Stomach (tissue), 9 donors: Measurements from ENCODE around the gene GSDME. TPM values are rescaled to one million over a fixed set of nuclear protein-coding genes. Genes with fewer than 3 reads are reported as not detected.

Source experiments
- DNase-seq, 2 donors: peaks; one replicate each; pipeline versions ENCODE4 v3.0.0 to v3.0.0-alpha.2; 2013 to 2019
- H3K27ac ChIP-seq, 5 donors: fragments of 200-600 bp in 4 of 5; sonication (generic) in 4 of 5; one replicate each; pipeline ENCODE4 v1.5.1; 2013 to 2019; ENCODE audit warnings: mild to moderate bottlenecking in 1 of 5, moderate library complexity in 1 of 5
- H3K27me3 ChIP-seq, 3 donors: fragments of 200-600 bp; sonication (generic); one replicate each; pipeline ENCODE4 v1.5.1; 2017 to 2019; ENCODE audit warnings: mixed run types in 1 of 3
- H3K36me3 ChIP-seq, 4 donors: fragments of 200-600 bp; sonication (generic); 1 replicate in 3 of 4; 2 replicates in 1 of 4; pipeline ENCODE4 v1.5.1; 2016 to 2019
- H3K4me1 ChIP-seq, 4 donors: fragments of 200-600 bp; sonication (generic); one replicate each; pipeline ENCODE4 v1.5.1; 2016 to 2019
- H3K4me3 ChIP-seq, 4 donors: fragments of 200-600 bp; sonication (generic) in 3 of 4; one replicate each; pipeline ENCODE4 v1.5.1; 2016 to 2019; ENCODE audit warnings: mild to moderate bottlenecking in 1 of 4
- H3K9me3 ChIP-seq, 4 donors: fragments of 200-600 bp; sonication (generic); one replicate each; pipeline ENCODE4 v1.5.1; 2016 to 2019
- EP300 ChIP-seq: sonication (generic); formaldehyde crosslinking; IDR thresholded peaks from one replicate; pipeline ENCODE4 v1.6.1; 2017; ENCODE audit warnings: antibody characterized with exemption
- POLR2A ChIP-seq, 4 donors: fragments of 450-650 bp; IDR thresholded peaks; one replicate each; pipeline ENCODE4 v1.6.1; 2016; ENCODE audit warnings: antibody characterized with exemption in 4 of 4, control low read depth in 2 of 4, mild to moderate bottlenecking in 1 of 4, moderate library complexity in 1 of 4
- POLR2AphosphoS5 ChIP-seq, 3 donors: sonication (generic); formaldehyde crosslinking; IDR thresholded peaks; one replicate each; pipeline ENCODE4 v1.6.1; 2016; ENCODE audit warnings: antibody characterized with exemption in 3 of 3
- WGBS, 5 donors: extraction: QIAGEN DNeasy Blood & Tissue Kit in 3 of 5; methylation state at CpG; one replicate each; pipeline versions ENCODE4 v1.1.5 to v1.1.7; 2013 to 2018; 5-methylcytosine and 5-hydroxymethylcytosine counted together
- intact Hi-C: fragments of 100-400 bp; cut with DNase I; formaldehyde crosslinking; loops from one replicate; pipeline ENCODE4 v1.15.1; 2023; ENCODE audit warnings: low total_unique reads
- polyA plus RNA-seq, 3 donors: library from polyadenylated mRNA; stranded (reverse); fragments of 200-250 nt; gene quantifications; one replicate each; pipeline ENCODE4 v1.2.3, GENCODE V29; 2013
- total RNA-seq, 5 donors: library from RNA; depleted of rRNA; stranded (reverse); fragments of >200 nt; gene quantifications; one replicate each; pipeline versions ENCODE4 v1.1.0 to v1.2.3, GENCODE V29; 2014 to 2016
- TF ChIP-seq, protein P1 (sequence below), 7 experiments: fragments of 450-650 bp in 4 of 7; fragments of 200-600 bp in 3 of 7; sonication (generic) in 3 of 7; IDR thresholded peaks; one replicate each; pipeline ENCODE4 v1.5.1; 2016 to 2019; ENCODE audit warnings: antibody characterized with exemption in 7 of 7, control low read depth in 2 of 7, mild to moderate bottlenecking in 1 of 7
- donor health status: healthy with polysubstance abuse.
- donor health status: Bipolar disorder and iron deficiency.
- donor health status: healthy.

Gene GSDME
- total and polyA plus RNA-seq, 8 donors: 2.6 to 11.9 (median 4.5) TPM; not detected in 1

DNA sequence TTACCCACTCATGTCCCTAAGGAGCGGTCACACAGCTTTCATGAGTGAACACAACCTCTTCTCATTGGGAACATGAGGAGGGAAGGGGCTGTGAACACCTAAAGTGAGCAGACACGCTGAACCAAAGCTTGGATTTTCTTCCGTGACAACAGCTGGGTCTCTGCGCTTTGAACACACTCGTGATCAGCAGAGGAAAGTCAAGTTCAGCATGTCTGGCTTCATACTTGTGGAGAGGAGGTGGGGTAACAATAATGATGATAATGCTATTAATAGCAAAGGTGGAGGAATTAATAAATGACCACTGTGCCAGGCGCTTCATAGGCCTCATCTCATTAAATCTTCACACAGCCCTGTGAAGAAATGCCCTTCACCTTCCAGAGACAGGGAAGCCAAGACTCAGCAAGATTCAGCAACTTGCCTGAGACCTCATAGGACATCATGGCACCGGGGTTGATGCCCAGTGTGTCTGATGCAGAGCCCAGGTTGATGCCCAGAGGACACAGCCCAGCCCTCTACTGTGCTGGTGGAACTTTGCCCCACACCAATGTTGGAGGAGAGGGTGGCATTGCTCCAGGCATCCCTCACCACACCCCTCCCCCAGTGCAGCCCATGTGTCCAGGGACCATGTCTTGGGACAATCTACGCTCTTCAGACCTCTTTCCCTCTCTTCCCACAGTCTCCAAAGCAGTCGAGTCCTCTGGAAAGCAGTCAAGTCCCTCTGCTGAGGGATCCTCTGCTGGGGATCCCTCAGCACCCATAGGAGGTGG lies 40.6 kb downstream of the GSDME start:
- DNase-seq: no peak
- 85 to 96% (median 91%) methylated on average over 8 to 9 of the region's 9 CpGs for WGBS, 5 donors
- Histone ChIP-seq H3K4me1 (no peaks in the 10 kb centered on the region), H3K4me3 (no peak overlapping the region), H3K27me3 (no peaks in the 10 kb centered on the region), H3K36me3 (peaks cover 0 to 11% (median 0%) of the 10 kb centered on the region in 4 donors), H3K27ac (no peak overlapping the region), H3K9me3 (no peaks in the 10 kb centered on the region)
- intact Hi-C loops: no loop called here
- no peak for TF ChIP-seq POLR2A (IDR thresholded peaks at IDR 0.05)
- TF ChIP-seq EP300: no peak
- TF ChIP-seq, protein P1, sequence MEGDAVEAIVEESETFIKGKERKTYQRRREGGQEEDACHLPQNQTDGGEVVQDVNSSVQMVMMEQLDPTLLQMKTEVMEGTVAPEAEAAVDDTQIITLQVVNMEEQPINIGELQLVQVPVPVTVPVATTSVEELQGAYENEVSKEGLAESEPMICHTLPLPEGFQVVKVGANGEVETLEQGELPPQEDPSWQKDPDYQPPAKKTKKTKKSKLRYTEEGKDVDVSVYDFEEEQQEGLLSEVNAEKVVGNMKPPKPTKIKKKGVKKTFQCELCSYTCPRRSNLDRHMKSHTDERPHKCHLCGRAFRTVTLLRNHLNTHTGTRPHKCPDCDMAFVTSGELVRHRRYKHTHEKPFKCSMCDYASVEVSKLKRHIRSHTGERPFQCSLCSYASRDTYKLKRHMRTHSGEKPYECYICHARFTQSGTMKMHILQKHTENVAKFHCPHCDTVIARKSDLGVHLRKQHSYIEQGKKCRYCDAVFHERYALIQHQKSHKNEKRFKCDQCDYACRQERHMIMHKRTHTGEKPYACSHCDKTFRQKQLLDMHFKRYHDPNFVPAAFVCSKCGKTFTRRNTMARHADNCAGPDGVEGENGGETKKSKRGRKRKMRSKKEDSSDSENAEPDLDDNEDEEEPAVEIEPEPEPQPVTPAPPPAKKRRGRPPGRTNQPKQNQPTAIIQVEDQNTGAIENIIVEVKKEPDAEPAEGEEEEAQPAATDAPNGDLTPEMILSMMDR (IDR thresholded peaks at IDR 0.05): no peak
- TF ChIP-seq POLR2AphosphoS5 (IDR thresholded peaks at IDR 0.05): no peak

DNA sequence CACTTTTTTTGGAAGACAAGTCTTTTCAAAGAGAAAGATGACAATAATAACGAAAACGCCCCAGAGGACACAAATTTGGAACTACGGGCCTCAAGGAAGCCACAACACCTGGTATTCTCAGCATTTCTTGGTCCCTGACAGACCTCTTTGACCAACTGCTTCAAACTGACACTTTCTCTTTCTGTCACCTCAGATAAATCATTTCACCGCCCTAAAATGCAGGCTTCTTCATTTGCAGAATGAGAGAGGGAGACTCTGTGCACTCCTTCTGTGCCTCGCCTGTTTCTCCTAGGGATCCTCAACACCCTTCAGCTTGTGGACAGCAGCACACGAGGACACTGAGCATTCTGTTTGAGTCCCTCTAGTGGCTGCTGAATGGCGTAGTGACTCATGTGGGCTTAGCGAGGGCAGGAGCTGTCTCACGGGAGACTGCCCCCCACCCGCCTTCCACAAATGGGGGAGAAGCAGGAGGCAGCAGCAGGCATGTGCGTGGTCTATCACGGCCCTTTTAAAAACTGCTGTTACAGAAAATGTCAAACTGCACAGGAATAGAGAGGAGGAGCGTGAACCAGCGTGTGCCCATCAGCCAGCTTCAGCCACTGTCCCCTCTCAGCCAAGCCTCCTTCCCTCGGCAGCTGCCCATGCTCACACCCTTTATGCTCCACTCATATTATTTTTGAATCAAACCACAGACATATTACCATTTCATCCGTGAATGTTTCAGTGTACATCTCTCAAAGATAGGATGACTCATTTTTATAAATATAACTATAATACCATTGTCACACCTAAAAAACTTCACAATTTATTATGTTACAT lies 41.4 kb downstream of the GSDME start:
- Histone ChIP-seq H3K36me3 (peaks cover 0 to 11% (median 0%) of the 10 kb centered on the region in 4 donors), H3K4me3 (no peak overlapping the region), H3K27ac (no peak overlapping the region), H3K4me1 (no peaks in the 10 kb centered on the region), H3K9me3 (no peaks in the 10 kb centered on the region), H3K27me3 (no peaks in the 10 kb centered on the region)
- 49 to 57% (median 51%) methylated on average over 16 of the region's 16 CpGs for WGBS, 5 donors
- DNase-seq: peak in 1 of 2 donors; percentile 62
- intact Hi-C loops: no loop called here
- no peak for TF ChIP-seq POLR2A (IDR thresholded peaks at IDR 0.05)
- TF ChIP-seq, protein P1 (IDR thresholded peaks at IDR 0.05): no peak
- no peak for TF ChIP-seq EP300
- TF ChIP-seq POLR2AphosphoS5 (IDR thresholded peaks at IDR 0.05): no peak

DNA sequence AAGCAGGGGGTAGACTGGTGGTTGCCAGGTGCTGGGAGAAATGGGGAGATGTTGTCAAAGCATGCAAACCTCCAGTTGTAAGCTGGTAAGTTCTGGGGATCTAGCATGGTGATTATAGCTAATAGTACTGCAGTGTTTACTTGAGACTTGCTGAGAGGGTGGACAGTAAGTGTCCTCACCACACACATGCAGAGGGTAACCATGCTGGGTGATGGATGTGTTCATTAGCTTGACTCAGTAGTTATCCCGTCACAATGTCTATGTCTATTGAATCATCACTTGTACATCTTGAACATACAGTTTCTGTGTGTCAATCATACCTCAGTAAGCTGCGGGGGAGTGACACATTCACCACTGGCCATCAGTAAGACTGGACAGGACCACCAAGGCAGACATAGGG lies 42.1 kb downstream of the GSDME start:
- no peaks in the 10 kb centered on the region for H3K9me3 ChIP-seq
- TF ChIP-seq POLR2A (IDR thresholded peaks at IDR 0.05): no peak
- TF ChIP-seq, protein P1 (IDR thresholded peaks at IDR 0.05): no peak
- no peak for TF ChIP-seq POLR2AphosphoS5 (IDR thresholded peaks at IDR 0.05)
- TF ChIP-seq EP300: no peak
- intact Hi-C loops: no loop called here
- no peaks in the 10 kb centered on the region for H3K4me1 ChIP-seq
- H3K36me3 ChIP-seq: peaks cover 0 to 11% (median 0%) of the 10 kb centered on the region in 4 donors
- DNase-seq: no peak
- H3K4me3 ChIP-seq: no peak overlapping the region
- H3K27me3 ChIP-seq: no peaks in the 10 kb centered on the region
- 85 to 91% (median 89%) methylated on average over 2 of the region's 2 CpGs for WGBS, 5 donors
- H3K27ac ChIP-seq: no peak overlapping the region

DNA sequence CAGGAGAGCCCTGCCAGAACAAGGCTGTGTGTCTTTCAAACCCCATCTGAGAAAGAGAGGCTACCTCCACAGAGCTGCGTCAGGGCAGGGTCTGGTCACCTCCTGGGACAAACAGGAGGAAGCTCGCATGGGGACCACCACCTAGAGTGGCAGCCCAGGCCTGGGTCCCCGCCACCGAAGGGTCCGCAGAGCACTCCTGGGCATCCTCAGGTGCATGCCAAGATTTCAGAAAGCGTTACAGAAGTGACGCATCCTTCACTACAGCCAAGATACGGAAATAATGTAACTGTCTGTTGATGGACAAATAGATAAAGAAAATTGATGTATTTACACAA lies 42.6 kb downstream of the GSDME start:
- no peaks in the 10 kb centered on the region for H3K4me1 ChIP-seq
- intact Hi-C loops: no loop called here
- no peak overlapping the region for H3K27ac ChIP-seq
- no peak overlapping the region for H3K4me3 ChIP-seq
- no peaks in the 10 kb centered on the region for H3K27me3 ChIP-seq
- H3K36me3 ChIP-seq: peaks cover 0 to 11% (median 0%) of the 10 kb centered on the region in 4 donors
- no peak for TF ChIP-seq POLR2A (IDR thresholded peaks at IDR 0.05)
- TF ChIP-seq EP300: no peak
- TF ChIP-seq, protein P1 (IDR thresholded peaks at IDR 0.05): no peak
- no peak for TF ChIP-seq POLR2AphosphoS5 (IDR thresholded peaks at IDR 0.05)
- H3K9me3 ChIP-seq: no peaks in the 10 kb centered on the region
- DNase-seq: no peak
- 87 to 95% (median 89%) methylated on average over 8 of the region's 8 CpGs for WGBS, 5 donors
